HepG2 (cell line): ENCODE measurements around the gene PSENEN. TPM values are rescaled to one million over a fixed set of nuclear protein-coding genes. Genes with fewer than 3 reads are reported as not detected.

Experiments
- ATF7-NPFF ChIP-seq: sonication (generic); formaldehyde crosslinking; IDR thresholded peaks from 2 replicates; pipeline ENCODE4 v1.8.1; 2023; ENCODE audit warnings: mild to moderate bottlenecking, low read depth, missing genetic modification reagents, moderate library complexity
- GZF1 ChIP-seq: sonication (generic); formaldehyde crosslinking; IDR thresholded peaks from 2 replicates; pipeline ENCODE4 v1.5.1; 2020; ENCODE audit warnings: mild to moderate bottlenecking, missing genetic modification reagents
- JUND ChIP-seq: sonication (generic); formaldehyde crosslinking; IDR thresholded peaks from 2 replicates; pipeline ENCODE4 v1.8.0; 2022; ENCODE audit warnings: mild to moderate bottlenecking, missing genetic modification reagents
- LCORL ChIP-seq, 2 experiments: fragments of 450-650 bp in 1 of 2; sonication (generic) in 1 of 2; formaldehyde crosslinking in 1 of 2; IDR thresholded peaks; 2 replicates each; pipeline versions ENCODE4 v1.5.0 to v1.6.1; 2017 to 2020; ENCODE audit warnings: antibody characterized with exemption in 1 of 2, missing genetic modification reagents in 1 of 2
- PAWR ChIP-seq: sonication (generic); formaldehyde crosslinking; IDR thresholded peaks from 2 replicates; pipeline ENCODE4 v1.4.0; 2020; ENCODE audit warnings: missing genetic modification reagents, mild to moderate bottlenecking, borderline replicate concordance
- RELA ChIP-seq: sonication (generic); formaldehyde crosslinking; IDR thresholded peaks from 2 replicates; pipeline ENCODE4 v1.4.0; 2020; ENCODE audit warnings: missing genetic modification reagents
- TBX2 ChIP-seq: sonication (generic); formaldehyde crosslinking; IDR thresholded peaks from 2 replicates; pipeline ENCODE4 v1.5.0; 2020; ENCODE audit warnings: missing genetic modification reagents, mild to moderate bottlenecking, borderline replicate concordance
- TP53 ChIP-seq: sonication (generic); formaldehyde crosslinking; conservative IDR thresholded peaks from 2 replicates; pipeline ENCODE4 v1.4.0; 2020; ENCODE audit warnings: missing genetic modification reagents
- YY1 ChIP-seq: IDR thresholded peaks from 2 replicates; pipeline ENCODE4 v1.6.1; 2011; ENCODE audit warnings: low read length, low read depth, moderate library complexity, mild to moderate bottlenecking; ENCODE audit not compliant: insufficient read depth, insufficient replicate concordance
- ZBTB7B ChIP-seq: sonication (generic); formaldehyde crosslinking; IDR thresholded peaks from 2 replicates; pipeline ENCODE4 v1.4.0; 2020; ENCODE audit warnings: missing genetic modification reagents
- ZEB1 ChIP-seq: IDR thresholded peaks from 2 replicates; pipeline ENCODE4 v1.6.1; 2012; ENCODE audit warnings: mild to moderate bottlenecking, low read depth, inconsistent platforms; ENCODE audit not compliant: insufficient replicate concordance
- ZNF549 ChIP-seq: sonication (generic); formaldehyde crosslinking; IDR thresholded peaks from 2 replicates; pipeline ENCODE4 v1.5.0; 2020; ENCODE audit warnings: missing genetic modification reagents
- ZNF564 ChIP-seq: sonication (generic); formaldehyde crosslinking; IDR thresholded peaks from 2 replicates; pipeline ENCODE4 v1.8.1; 2023; ENCODE audit warnings: mild to moderate bottlenecking, missing genetic modification reagents
- ZSCAN9 ChIP-seq: IDR thresholded peaks from 2 replicates; pipeline ENCODE4 v1.6.1; 2016; ENCODE audit warnings: borderline replicate concordance
- polyA plus RNA-seq, 8 experiments: library from polyadenylated mRNA; depleted of rRNA in 3 of 8; stranded (reverse) in 7 of 8; unstranded in 1 of 8; fragments of >200 nt; fragmentation: Illumina TruSeq in 4 of 8; extraction: Trizol in 4 of 8; gene quantifications; 2 replicates each; pipeline versions ENCODE4 v1.2.1 to v1.2.3, GENCODE V29; 2011 to 2016; ENCODE audit warnings: low read depth in 4 of 8, missing spikeins in 1 of 8, mixed read lengths in 1 of 8; ENCODE audit not compliant: insufficient read depth in 1 of 8
- total RNA-seq, 5 experiments: library from RNA; depleted of rRNA; stranded (reverse); fragments of >200 nt; fragmentation: Illumina TruSeq; extraction: Trizol; gene quantifications; 2 replicates each; pipeline ENCODE4 v1.2.3, GENCODE V29; 2016; ENCODE audit warnings: low read depth in 1 of 5
- TF ChIP-seq, protein P1 (sequence below): IDR thresholded peaks from 2 replicates; pipeline ENCODE4 v1.6.1; 2016
- TF ChIP-seq, protein P2 (sequence below): sonication (generic); formaldehyde crosslinking; IDR thresholded peaks from 2 replicates; pipeline ENCODE4 v1.4.0; 2020; ENCODE audit warnings: missing genetic modification reagents
- TF ChIP-seq, protein P3 (sequence below): sonication (generic); formaldehyde crosslinking; IDR thresholded peaks from 2 replicates; pipeline ENCODE4; 2020; ENCODE audit warnings: missing genetic modification reagents, mild to moderate bottlenecking, borderline replicate concordance
- TF ChIP-seq, protein P4 (sequence below): IDR thresholded peaks from 2 replicates; pipeline ENCODE4 v1.6.1; 2016; ENCODE audit warnings: low read depth
- TF ChIP-seq, protein P5 (sequence below): IDR thresholded peaks from 2 replicates; pipeline ENCODE4 v1.6.1; 2016; ENCODE audit warnings: missing genetic modification reagents, missing compliant biosample characterization

Gene PSENEN
- total and polyA plus RNA-seq, 2 of the 13 experiments (the other 11 are each of a cell fraction or from before 2014, with no cell fraction given): 16.9 to 34.2 TPM

DNA sequence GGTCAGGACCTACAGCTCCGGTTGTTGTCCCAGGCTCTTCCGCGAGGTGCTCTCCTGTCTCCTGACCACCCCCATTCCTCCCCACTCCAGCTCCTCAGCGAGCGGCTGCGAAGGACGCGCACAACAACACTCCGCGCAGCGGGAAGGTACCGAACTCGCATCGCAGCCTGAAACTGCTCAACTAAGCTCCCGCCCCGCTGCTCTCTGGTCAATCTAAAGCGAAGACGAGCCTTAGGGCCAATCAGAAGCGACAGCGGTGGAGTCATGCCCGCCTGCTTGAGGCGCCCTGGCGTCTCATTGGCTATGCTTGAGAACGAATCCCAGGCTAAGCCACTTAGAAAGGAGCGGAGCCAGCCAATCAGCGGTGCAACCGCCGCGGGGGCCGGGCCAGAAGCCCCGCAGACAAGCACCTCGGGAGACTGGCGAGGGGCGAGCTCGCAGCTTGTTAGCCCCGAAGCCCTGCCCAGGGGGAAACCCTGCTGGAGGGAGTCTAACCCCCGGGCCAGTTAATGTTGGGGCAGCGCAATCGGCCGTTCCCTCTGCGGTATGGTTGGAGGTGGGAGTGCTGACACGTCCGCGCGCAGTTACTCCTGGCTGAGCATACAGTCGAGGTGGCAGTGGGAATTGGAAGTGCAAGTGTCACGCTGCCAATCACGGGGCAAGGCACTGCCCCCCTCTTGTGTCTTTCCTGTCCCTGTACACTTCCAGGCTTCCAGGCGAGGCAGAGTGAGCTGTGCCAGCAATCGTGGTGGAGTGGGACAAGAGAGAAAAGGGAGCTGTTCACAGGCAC, 43.0 kb upstream of the PSENEN start (continued):
- TF ChIP-seq JUND (CRISPR knock-in tag) (no peak), GZF1 (CRISPR knock-in tag) (no peak), YY1 (no peak), LCORL (IDR thresholded peaks at IDR 0.05) (no peak), LCORL (CRISPR knock-in tag; IDR thresholded peaks at IDR 0.05) (peak; percentile 48; the same call in 1 of the 2 replicates), TP53 (CRISPR knock-in tag) (no peak), ATF7-NPFF (CRISPR knock-in tag) (peak; percentile 45; the same call in 1 of the 2 replicates), PAWR (CRISPR knock-in tag) (no peak), ZEB1 (no peak), ZBTB7B (CRISPR knock-in tag) (0 out of 2 replicates have a peak, but pooled peaks have one; percentile 26), RELA (CRISPR knock-in tag) (no peak), ZNF564 (no peak), TBX2 (CRISPR knock-in tag) (peak; percentile 80), ZSCAN9 (CRISPR knock-in tag) (no peak), ZNF549 (CRISPR knock-in tag) (no peak)
- TF ChIP-seq, protein P1, sequence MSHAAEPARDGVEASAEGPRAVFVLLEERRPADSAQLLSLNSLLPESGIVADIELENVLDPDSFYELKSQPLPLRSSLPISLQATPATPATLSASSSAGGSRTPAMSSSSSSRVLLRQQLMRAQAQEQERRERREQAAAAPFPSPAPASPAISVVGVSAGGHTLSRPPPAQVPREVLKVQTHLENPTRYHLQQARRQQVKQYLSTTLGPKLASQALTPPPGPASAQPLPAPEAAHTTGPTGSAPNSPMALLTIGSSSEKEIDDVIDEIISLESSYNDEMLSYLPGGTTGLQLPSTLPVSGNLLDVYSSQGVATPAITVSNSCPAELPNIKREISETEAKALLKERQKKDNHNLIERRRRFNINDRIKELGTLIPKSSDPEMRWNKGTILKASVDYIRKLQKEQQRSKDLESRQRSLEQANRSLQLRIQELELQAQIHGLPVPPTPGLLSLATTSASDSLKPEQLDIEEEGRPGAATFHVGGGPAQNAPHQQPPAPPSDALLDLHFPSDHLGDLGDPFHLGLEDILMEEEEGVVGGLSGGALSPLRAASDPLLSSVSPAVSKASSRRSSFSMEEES: no peak
- TF ChIP-seq, protein P2, sequence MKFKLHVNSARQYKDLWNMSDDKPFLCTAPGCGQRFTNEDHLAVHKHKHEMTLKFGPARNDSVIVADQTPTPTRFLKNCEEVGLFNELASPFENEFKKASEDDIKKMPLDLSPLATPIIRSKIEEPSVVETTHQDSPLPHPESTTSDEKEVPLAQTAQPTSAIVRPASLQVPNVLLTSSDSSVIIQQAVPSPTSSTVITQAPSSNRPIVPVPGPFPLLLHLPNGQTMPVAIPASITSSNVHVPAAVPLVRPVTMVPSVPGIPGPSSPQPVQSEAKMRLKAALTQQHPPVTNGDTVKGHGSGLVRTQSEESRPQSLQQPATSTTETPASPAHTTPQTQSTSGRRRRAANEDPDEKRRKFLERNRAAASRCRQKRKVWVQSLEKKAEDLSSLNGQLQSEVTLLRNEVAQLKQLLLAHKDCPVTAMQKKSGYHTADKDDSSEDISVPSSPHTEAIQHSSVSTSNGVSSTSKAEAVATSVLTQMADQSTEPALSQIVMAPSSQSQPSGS (CRISPR knock-in tag): no peak
- TF ChIP-seq, protein P3, sequence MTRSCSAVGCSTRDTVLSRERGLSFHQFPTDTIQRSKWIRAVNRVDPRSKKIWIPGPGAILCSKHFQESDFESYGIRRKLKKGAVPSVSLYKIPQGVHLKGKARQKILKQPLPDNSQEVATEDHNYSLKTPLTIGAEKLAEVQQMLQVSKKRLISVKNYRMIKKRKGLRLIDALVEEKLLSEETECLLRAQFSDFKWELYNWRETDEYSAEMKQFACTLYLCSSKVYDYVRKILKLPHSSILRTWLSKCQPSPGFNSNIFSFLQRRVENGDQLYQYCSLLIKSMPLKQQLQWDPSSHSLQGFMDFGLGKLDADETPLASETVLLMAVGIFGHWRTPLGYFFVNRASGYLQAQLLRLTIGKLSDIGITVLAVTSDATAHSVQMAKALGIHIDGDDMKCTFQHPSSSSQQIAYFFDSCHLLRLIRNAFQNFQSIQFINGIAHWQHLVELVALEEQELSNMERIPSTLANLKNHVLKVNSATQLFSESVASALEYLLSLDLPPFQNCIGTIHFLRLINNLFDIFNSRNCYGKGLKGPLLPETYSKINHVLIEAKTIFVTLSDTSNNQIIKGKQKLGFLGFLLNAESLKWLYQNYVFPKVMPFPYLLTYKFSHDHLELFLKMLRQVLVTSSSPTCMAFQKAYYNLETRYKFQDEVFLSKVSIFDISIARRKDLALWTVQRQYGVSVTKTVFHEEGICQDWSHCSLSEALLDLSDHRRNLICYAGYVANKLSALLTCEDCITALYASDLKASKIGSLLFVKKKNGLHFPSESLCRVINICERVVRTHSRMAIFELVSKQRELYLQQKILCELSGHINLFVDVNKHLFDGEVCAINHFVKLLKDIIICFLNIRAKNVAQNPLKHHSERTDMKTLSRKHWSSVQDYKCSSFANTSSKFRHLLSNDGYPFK (CRISPR knock-in tag): no peak
- TF ChIP-seq, protein P4, sequence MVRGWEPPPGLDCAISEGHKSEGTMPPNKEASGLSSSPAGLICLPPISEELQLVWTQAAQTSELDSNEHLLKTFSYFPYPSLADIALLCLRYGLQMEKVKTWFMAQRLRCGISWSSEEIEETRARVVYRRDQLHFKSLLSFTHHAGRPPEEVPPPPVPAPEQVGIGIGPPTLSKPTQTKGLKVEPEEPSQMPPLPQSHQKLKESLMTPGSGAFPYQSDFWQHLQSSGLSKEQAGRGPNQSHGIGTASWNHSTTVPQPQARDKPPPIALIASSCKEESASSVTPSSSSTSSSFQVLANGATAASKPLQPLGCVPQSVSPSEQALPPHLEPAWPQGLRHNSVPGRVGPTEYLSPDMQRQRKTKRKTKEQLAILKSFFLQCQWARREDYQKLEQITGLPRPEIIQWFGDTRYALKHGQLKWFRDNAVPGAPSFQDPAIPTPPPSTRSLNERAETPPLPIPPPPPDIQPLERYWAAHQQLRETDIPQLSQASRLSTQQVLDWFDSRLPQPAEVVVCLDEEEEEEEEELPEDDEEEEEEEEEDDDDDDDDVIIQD (CRISPR knock-in tag): no peak
- TF ChIP-seq, protein P5, sequence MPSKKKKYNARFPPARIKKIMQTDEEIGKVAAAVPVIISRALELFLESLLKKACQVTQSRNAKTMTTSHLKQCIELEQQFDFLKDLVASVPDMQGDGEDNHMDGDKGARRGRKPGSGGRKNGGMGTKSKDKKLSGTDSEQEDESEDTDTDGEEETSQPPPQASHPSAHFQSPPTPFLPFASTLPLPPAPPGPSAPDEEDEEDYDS (CRISPR knock-in tag): no peak; the same call in none of the 2 replicates
